Gastroesophageal sphincter (tissue), 4 donors: ENCODE results near the gene RPP30. TPM values are rescaled to one million over a fixed set of nuclear protein-coding genes. Genes with fewer than 3 reads are reported as not detected.

Source experiments
- ATAC-seq: fragments of 150-250 bp; one replicate; pipeline ENCODE4 v1.9.1; 2016; ENCODE audit warnings: mild to moderate bottlenecking, moderate library complexity
- H3K27ac ChIP-seq, 4 donors: fragments of 200-600 bp; sonication (generic) in 3 of 4; 1 replicate in 3 of 4; 2 replicates in 1 of 4; pipeline ENCODE4 v1.5.1; 2016 to 2019
- H3K27me3 ChIP-seq: fragments of 200-600 bp; sonication (generic); one replicate; pipeline ENCODE4 v1.5.1; 2019
- H3K36me3 ChIP-seq, 2 donors: fragments of 200-600 bp; sonication (generic); one replicate each; pipeline ENCODE4 v1.5.1; 2019; ENCODE audit warnings: control low read depth in 1 of 2
- H3K4me1 ChIP-seq, 3 donors: fragments of 200-600 bp; sonication (generic); 1 replicate in 2 of 3; 2 replicates in 1 of 3; pipeline ENCODE4 v1.5.1; 2016 to 2019; ENCODE audit warnings: control low read depth in 2 of 3
- H3K4me3 ChIP-seq, 2 donors: fragments of 200-600 bp; sonication (generic); one replicate each; pipeline ENCODE4 v1.5.1; 2019; ENCODE audit warnings: mild to moderate bottlenecking in 1 of 2, moderate library complexity in 1 of 2
- H3K9me3 ChIP-seq, 3 donors: fragments of 200-600 bp; sonication (generic); one replicate each; pipeline ENCODE4 v1.5.1; 2017 to 2019; ENCODE audit warnings: control low read depth in 2 of 3
- CTCF ChIP-seq, 4 experiments: fragments of 200-600 bp in 2 of 4; fragments of 450-650 bp in 2 of 4; sonication (generic) in 1 of 4; IDR thresholded peaks; one replicate each; pipeline ENCODE4 v1.5.1; 2017 to 2019; ENCODE audit warnings: antibody characterized with exemption in 4 of 4, mild to moderate bottlenecking in 2 of 4, moderate library complexity in 2 of 4
- EP300 ChIP-seq: sonication (generic); formaldehyde crosslinking; IDR thresholded peaks from one replicate; pipeline ENCODE4 v1.6.1; 2017; ENCODE audit warnings: antibody characterized with exemption, mild to moderate bottlenecking
- POLR2A ChIP-seq, 2 donors: fragments of 450-650 bp; IDR thresholded peaks; one replicate each; pipeline ENCODE4 v1.6.1; 2017; ENCODE audit warnings: antibody characterized with exemption in 2 of 2, mild to moderate bottlenecking in 2 of 2, moderate library complexity in 1 of 2
- POLR2AphosphoS5 ChIP-seq: sonication (generic); formaldehyde crosslinking; IDR thresholded peaks from one replicate; pipeline ENCODE4 v1.6.1; 2017; ENCODE audit warnings: antibody characterized with exemption
- WGBS, 2 donors: methylation state at CpG; one replicate each; pipeline ENCODE4 v1.1.5; 2018; ENCODE audit warnings: low coverage in 1 of 2; 5-methylcytosine and 5-hydroxymethylcytosine counted together
- total RNA-seq, 4 donors: library from RNA; depleted of rRNA; stranded (reverse); fragments of >200 nt; gene quantifications; one replicate each; pipeline ENCODE4 v1.1.0, GENCODE V29; 2016

RPP30 gene
- total RNA-seq, 4 donors from 2014 or later, result 25.0 to 44.2 (median 30.8) TPM

DNA sequence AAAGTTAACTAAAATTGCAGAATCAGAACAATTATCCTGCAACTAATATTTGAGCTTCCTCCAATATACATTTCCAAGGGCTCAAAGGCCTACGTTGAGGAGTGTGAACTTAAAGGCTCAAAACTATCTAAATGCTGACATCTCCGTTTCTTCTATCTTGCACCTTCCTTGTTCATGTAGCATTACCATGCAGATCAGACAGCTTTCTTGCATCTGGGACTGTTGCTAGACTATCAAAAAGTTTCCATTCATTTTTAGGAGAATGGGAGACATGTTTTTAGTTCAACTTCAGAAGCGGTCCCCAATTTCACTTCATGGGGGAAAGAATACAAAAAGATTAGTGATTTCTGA lies 46.2 kb downstream of the RPP30 start:
- no peaks in the 10 kb centered on the region for H3K36me3 ChIP-seq
- peaks cover 44% of the 10 kb centered on the region for H3K27me3 ChIP-seq
- no peak for ATAC-seq
- no peak overlapping the region for H3K4me3 ChIP-seq
- no peaks in the 10 kb centered on the region for H3K4me1 ChIP-seq
- TF ChIP-seq POLR2AphosphoS5 (no peak), EP300 (no peak), POLR2A (IDR thresholded peaks at IDR 0.05) (no peak), CTCF (IDR thresholded peaks at IDR 0.05) (no peak)
- H3K9me3 ChIP-seq, result no peaks in the 10 kb centered on the region
- H3K27ac ChIP-seq, result no peak overlapping the region
- 84 to 96% methylated on average over 2 to 3 of the region's 3 CpGs for WGBS, 2 donors

DNA sequence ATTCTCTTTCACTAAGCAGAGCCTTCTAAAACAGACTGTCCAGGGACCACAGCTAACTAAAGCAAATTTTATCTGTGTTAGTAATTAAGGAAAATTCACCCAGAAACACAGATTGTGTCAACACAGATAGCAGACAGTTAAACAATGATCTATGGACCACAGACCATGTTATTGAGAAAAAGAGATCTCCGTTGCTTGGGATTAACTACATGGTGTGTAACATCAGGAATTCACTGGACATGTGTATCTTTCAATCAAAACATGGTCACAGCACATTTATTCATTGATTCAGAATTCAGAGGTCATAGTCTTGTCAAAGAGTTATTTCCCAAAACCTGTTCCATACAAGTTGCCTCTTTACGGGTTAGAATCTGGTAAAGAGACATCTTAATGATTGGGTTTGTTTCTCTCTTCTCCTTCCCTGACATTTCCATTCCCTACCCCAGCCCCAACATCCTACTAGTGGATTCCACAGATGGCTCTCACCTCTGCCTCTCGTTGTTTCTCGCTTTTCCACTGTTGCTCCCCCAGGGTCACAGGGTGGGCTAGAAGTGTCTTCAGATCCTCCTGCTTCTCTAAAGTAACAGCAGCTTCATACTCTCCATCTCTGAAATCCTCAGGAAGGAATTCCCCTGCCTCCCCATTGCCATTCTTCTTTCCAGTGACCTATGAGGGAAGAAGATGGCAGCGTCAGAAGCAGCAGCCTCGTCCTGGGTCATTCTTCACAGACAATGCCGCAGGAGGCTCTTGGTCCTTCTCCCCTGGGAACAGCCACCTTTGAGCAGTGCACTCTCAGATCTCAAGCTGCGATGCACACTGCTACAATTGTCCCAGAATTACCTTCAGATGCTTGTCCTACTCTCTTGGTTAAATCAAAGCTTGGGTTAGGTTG lies 48.2 kb downstream of the RPP30 start:
- TF ChIP-seq EP300 (no peak), POLR2AphosphoS5 (no peak), POLR2A (IDR thresholded peaks at IDR 0.05) (no peak), CTCF (IDR thresholded peaks at IDR 0.05) (no peak)
- no peaks in the 10 kb centered on the region for H3K36me3 ChIP-seq
- 51 to 69% methylated on average over 7 of the region's 8 CpGs for WGBS, 2 donors
- no peak overlapping the region for H3K4me3 ChIP-seq
- H3K27me3 ChIP-seq, result peaks cover 50% of the 10 kb centered on the region
- no peak for ATAC-seq
- no peak overlapping the region for H3K27ac ChIP-seq
- no peaks in the 10 kb centered on the region for H3K9me3 ChIP-seq
- H3K4me1 ChIP-seq, result no peaks in the 10 kb centered on the region

DNA sequence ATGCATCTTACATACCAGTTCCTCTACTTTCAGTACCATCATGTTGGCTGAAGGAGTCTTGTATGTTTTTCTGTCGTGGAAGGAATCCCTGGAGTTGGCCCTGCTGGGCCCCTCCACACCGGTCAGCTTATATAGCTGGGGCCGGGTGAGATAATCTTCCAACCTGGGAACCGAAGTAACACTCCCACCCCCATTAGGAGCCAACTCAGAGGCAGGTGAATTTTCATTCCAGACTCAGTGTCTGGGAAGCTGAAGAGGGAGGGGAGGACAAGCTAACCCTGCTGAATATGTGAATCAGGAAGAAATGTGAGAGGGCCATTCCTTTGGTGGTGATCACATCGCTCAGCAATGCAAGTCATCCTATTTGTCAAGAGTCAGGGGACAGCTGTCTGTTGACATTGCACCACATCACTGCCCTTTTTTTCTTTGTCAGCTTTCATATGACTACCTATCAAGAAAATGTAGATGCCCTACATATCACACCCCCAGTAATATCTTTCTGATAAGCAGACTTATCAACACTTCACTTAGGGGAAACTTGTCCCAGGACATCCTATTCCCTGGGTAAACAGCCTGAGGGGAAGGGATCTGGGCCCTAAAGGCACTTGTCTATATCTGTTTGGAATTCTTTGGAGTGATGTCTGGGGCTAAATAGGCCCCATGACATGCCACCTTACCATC lies 49.4 kb downstream of the RPP30 start, which contains the start of gene ANKRD1:
TSS of gene ANKRD1 (minus strand) at position 102 of the 681 bp plus-strand sequence. CDS start at position 42, 60 bp downstream.
- no peaks in the 10 kb centered on the region for H3K4me1 ChIP-seq
- TF ChIP-seq POLR2A (IDR thresholded peaks at IDR 0.05) (no peak), POLR2AphosphoS5 (no peak), EP300 (no peak), CTCF (IDR thresholded peaks at IDR 0.05) (no peak)
- no peaks in the 10 kb centered on the region for H3K36me3 ChIP-seq
- no peak for ATAC-seq
- whole genome bisulfite sequencing, 2 donors, result 30 to 38% methylated on average over 3 of the region's 5 CpGs
- no peak within 1 kb of the TSS for H3K4me3 ChIP-seq
- H3K27me3 ChIP-seq, result peaks cover 47% of the 10 kb centered on the region
- no peaks in the 10 kb centered on the region for H3K9me3 ChIP-seq
- no peak within 1 kb of the TSS for H3K27ac ChIP-seq

- TF ChIP-seq EP300 (no peak), POLR2AphosphoS5 (no peak), POLR2A (IDR thresholded peaks at IDR 0.05) (no peak), CTCF (IDR thresholded peaks at IDR 0.05) (no peak)
- ATAC-seq, result no peak
- no peaks in the 10 kb centered on the region for H3K9me3 ChIP-seq
- H3K36me3 ChIP-seq, result no peaks in the 10 kb centered on the region
- H3K27me3 ChIP-seq, result peaks cover 44% of the 10 kb centered on the region
- 49 to 73% methylated on average over 3 of the region's 3 CpGs for WGBS, 2 donors
- no peaks in the 10 kb centered on the region for H3K4me1 ChIP-seq
- no peak overlapping the region for H3K4me3 ChIP-seq
- no peak overlapping the region for H3K27ac ChIP-seq
These were observed 50.1 kb downstream of the RPP30 start for GRCh38 chr10:90921906-90922305.
